Neural progenitor cell (in vitro differentiated cells): ENCODE results near the gene GNAI1. TPM values are rescaled to one million over a fixed set of nuclear protein-coding genes. Genes with fewer than 3 reads are reported as not detected.

ENCODE experiments used
- DNase-seq: peaks from one replicate; pipeline ENCODE4 v3.0.0-alpha.2; 2016; ENCODE audit warnings: low spot score
- H2AFZ ChIP-seq: fragments of 200-600 bp; sonication (generic); replicated peaks from 2 replicates; pipeline ENCODE4 v1.6.1; 2016; ENCODE audit warnings: antibody characterized with exemption
- H3F3A ChIP-seq: fragments of 200-600 bp; sonication (generic); 2 replicates; pipeline ENCODE4 v1.6.1; 2016; ENCODE audit warnings: antibody characterized with exemption, low read depth
- H3K27ac ChIP-seq: fragments of 200-600 bp; sonication (generic); 2 replicates; pipeline ENCODE4 v1.5.1; 2016; ENCODE audit warnings: mild to moderate bottlenecking
- H3K27me3 ChIP-seq: fragments of 200-600 bp; sonication (generic); 2 replicates; pipeline ENCODE4 v1.6.1; 2016; ENCODE audit warnings: mild to moderate bottlenecking, moderate library complexity
- H3K36me3 ChIP-seq: fragments of 200-600 bp; sonication (generic); 2 replicates; pipeline ENCODE4 v1.5.1; 2016
- H3K4me1 ChIP-seq: fragments of 200-600 bp; sonication (generic); 2 replicates; pipeline ENCODE4 v1.6.1; 2016; ENCODE audit warnings: mixed run types
- H3K4me2 ChIP-seq: fragments of 200-600 bp; sonication (generic); 2 replicates; pipeline ENCODE4 v1.6.1; 2016
- H3K4me3 ChIP-seq: fragments of 200-600 bp; sonication (generic); 2 replicates; pipeline ENCODE4 v1.5.1; 2016
- H3K79me2 ChIP-seq: fragments of 200-600 bp; sonication (generic); 2 replicates; pipeline ENCODE4 v1.6.1; 2016; ENCODE audit warnings: low read depth
- H3K9ac ChIP-seq: fragments of 200-600 bp; sonication (generic); 2 replicates; pipeline ENCODE4 v1.6.1; 2016
- H3K9me3 ChIP-seq: fragments of 200-600 bp; sonication (generic); 2 replicates; pipeline ENCODE4 v1.5.1; 2016; ENCODE audit warnings: low read depth
- H4K20me1 ChIP-seq: fragments of 200-600 bp; sonication (generic); 2 replicates; pipeline ENCODE4 v1.6.1; 2016; ENCODE audit warnings: low read depth
- H3K27ac Mint-ChIP-seq: 3 replicates; pipeline ENCODE4 v1.8.0; 2021; ENCODE audit warnings: mixed read lengths
- H3K27me3 Mint-ChIP-seq: 2 replicates; pipeline ENCODE4 v1.8.0; 2022; ENCODE audit warnings: low read depth, mild to moderate bottlenecking, inconsistent platforms, moderate library complexity, mixed read lengths; ENCODE audit not compliant: insufficient read depth
- H3K36me3 Mint-ChIP-seq: 3 replicates; pipeline ENCODE4 v1.8.0; 2021; ENCODE audit warnings: mixed read lengths
- H3K4me1 Mint-ChIP-seq: 3 replicates; pipeline ENCODE4 v1.8.0; 2021; ENCODE audit warnings: mixed read lengths
- H3K4me3 Mint-ChIP-seq: 3 replicates; pipeline ENCODE4 v1.8.0; 2021; ENCODE audit warnings: mild to moderate bottlenecking, moderate library complexity, mixed read lengths
- H3K9me3 Mint-ChIP-seq: 3 replicates; pipeline ENCODE4 v1.8.0; 2020; ENCODE audit warnings: mixed read lengths
- CTCF ChIP-seq: fragments of 200-600 bp; sonication (generic); IDR thresholded peaks from 2 replicates; pipeline ENCODE4 v1.5.1; 2017; ENCODE audit warnings: antibody characterized with exemption, mild to moderate bottlenecking
- EZH2 ChIP-seq: fragments of 200-600 bp; sonication (generic); IDR thresholded peaks from 2 replicates; pipeline ENCODE4 v1.6.1; 2017; ENCODE audit warnings: antibody characterized with exemption, mild to moderate bottlenecking, moderate library complexity
- EZH2phosphoT487 ChIP-seq: fragments of 200-600 bp; sonication (generic); IDR thresholded peaks from 2 replicates; pipeline ENCODE4 v1.6.1; 2017; ENCODE audit warnings: antibody characterized with exemption
- total RNA-seq: library from RNA; depleted of rRNA; stranded (reverse); fragments of >200 nt; gene quantifications from 2 replicates; pipeline ENCODE4 v1.2.3, GENCODE V29; 2015; ENCODE audit warnings: low replicate concordance

The GNAI1 gene
- total RNA-seq, 1 donor from 2014 or later: 91.3 TPM

DNA sequence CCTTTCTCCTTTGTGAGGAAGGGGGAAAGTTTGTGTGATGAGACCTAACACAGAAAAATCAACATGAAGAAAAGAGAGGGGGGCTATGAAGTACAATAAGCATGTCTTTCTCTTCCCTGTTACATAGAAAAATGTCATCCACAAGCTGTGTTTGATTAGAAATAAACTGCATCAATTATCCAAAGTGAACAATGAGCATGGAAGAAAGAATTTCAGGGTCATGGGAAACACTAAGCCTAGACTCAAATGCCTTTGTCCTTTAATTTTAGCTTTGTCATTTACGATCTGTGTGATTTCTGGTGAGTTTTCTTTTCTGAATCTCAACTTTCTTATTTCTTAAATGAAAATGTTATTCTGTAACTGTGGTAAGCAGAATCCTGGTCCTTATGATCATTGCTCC, 121.0 kb downstream of the GNAI1 start:
- Histone ChIP-seq H3K4me2 (no peak overlapping the region), H2AFZ (no peak overlapping the region), H3K9ac (no peak overlapping the region), H3K9me3 (no peaks in the 10 kb centered on the region), H3K79me2 (no peaks in the 10 kb centered on the region), H4K20me1 (no peaks in the 10 kb centered on the region), H3K4me3 (no peak overlapping the region), H3K4me1 (no peaks in the 10 kb centered on the region), H3K27me3 (no peaks in the 10 kb centered on the region), H3K27ac (no peak overlapping the region), H3F3A (no peaks in the 10 kb centered on the region), H3K36me3 (no peaks in the 10 kb centered on the region)
- no peak overlapping the region for H3K4me3 Mint-ChIP-seq
- peaks cover 11% of the 10 kb centered on the region for H3K4me1 Mint-ChIP-seq
- no peaks in the 10 kb centered on the region for H3K27me3 Mint-ChIP-seq
- no peaks in the 10 kb centered on the region for H3K9me3 Mint-ChIP-seq
- H3K36me3 Mint-ChIP-seq: no peaks in the 10 kb centered on the region
- no peak for DNase-seq
- TF ChIP-seq EZH2phosphoT487 (no peak), CTCF (no peak), EZH2 (no peak)
- no peak overlapping the region for H3K27ac Mint-ChIP-seq

DNA sequence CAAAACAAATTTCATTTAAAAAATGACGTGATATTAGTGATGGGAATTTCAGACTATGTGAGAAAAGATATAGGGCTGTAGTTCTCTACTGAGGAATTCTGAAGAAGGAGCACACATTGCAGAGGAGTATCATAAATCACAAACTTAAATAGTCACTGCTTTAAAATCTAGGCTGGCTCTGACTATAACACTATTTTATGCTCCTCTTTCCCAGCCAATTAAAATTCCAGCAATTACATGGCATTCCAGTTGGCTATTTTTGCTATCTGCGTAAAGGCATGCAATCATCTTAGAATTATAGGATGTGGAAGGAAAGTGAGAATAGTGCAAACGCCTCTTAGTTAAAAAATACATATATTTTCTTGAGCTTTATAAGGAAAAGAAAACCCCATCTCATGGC, 123.1 kb downstream of the GNAI1 start:
- Mint-ChIP-seq H3K4me3 (no peak overlapping the region), H3K9me3 (no peaks in the 10 kb centered on the region), H3K36me3 (no peaks in the 10 kb centered on the region), H3K27me3 (no peaks in the 10 kb centered on the region), H3K4me1 (peaks cover 11% of the 10 kb centered on the region), H3K27ac (no peak overlapping the region)
- Histone ChIP-seq H2AFZ (no peak overlapping the region), H4K20me1 (no peaks in the 10 kb centered on the region), H3K4me2 (no peak overlapping the region), H3K36me3 (no peaks in the 10 kb centered on the region), H3K79me2 (no peaks in the 10 kb centered on the region), H3K4me3 (no peak overlapping the region), H3K27me3 (no peaks in the 10 kb centered on the region), H3K27ac (no peak overlapping the region), H3K9me3 (no peaks in the 10 kb centered on the region), H3F3A (no peaks in the 10 kb centered on the region), H3K9ac (no peak overlapping the region), H3K4me1 (no peaks in the 10 kb centered on the region)
- DNase-seq: no peak
- TF ChIP-seq EZH2 (no peak), EZH2phosphoT487 (no peak), CTCF (no peak)

GRCh38 chr7:80260606-80261005, 126.0 kb downstream of the GNAI1 start:
- Histone ChIP-seq H3K79me2 (no peaks in the 10 kb centered on the region), H3K4me2 (no peak overlapping the region), H4K20me1 (no peaks in the 10 kb centered on the region), H2AFZ (no peak overlapping the region), H3K4me1 (peaks cover 3% of the 10 kb centered on the region), H3K27ac (no peak overlapping the region), H3K27me3 (no peaks in the 10 kb centered on the region), H3F3A (no peaks in the 10 kb centered on the region), H3K36me3 (no peaks in the 10 kb centered on the region), H3K4me3 (no peak overlapping the region), H3K9ac (no peak overlapping the region), H3K9me3 (no peaks in the 10 kb centered on the region)
- Mint-ChIP-seq H3K4me3 (no peak overlapping the region), H3K36me3 (no peaks in the 10 kb centered on the region), H3K27me3 (no peaks in the 10 kb centered on the region), H3K27ac (no peak overlapping the region), H3K4me1 (peaks cover 8% of the 10 kb centered on the region), H3K9me3 (no peaks in the 10 kb centered on the region)
- no peak for TF ChIP-seq EZH2
- no peak for TF ChIP-seq CTCF
- TF ChIP-seq EZH2phosphoT487: no peak
- DNase-seq: no peak

DNA sequence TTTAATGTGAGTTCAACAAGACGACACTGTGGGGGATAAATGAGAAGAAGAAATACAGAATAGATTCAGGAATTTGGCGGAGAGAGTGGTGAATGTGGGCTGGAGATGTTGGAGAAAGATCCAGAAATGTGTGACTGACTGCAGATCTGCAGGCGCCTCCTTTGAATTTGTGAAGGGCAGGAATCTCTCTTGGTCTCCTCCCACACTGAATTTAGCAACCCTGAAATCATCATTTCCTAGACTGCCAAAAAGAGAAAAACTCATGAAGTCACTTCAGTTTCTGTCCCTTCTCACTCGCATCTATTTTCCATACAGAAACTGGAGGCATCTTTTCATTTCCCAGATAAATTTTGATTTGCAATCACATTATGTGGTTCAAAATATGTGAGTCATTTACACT, 128.7 kb downstream of the GNAI1 start:
- Histone ChIP-seq H3K9ac (no peak overlapping the region), H3K4me1 (peaks cover 3% of the 10 kb centered on the region), H3K36me3 (no peaks in the 10 kb centered on the region), H4K20me1 (no peaks in the 10 kb centered on the region), H3K27ac (no peak overlapping the region), H3K27me3 (no peaks in the 10 kb centered on the region), H3F3A (no peaks in the 10 kb centered on the region), H3K79me2 (no peaks in the 10 kb centered on the region), H3K4me3 (no peak overlapping the region), H3K4me2 (no peak overlapping the region), H3K9me3 (no peaks in the 10 kb centered on the region), H2AFZ (peak overlapping the region; percentile 30)
- no peaks in the 10 kb centered on the region for H3K36me3 Mint-ChIP-seq
- no peak overlapping the region for H3K4me3 Mint-ChIP-seq
- TF ChIP-seq CTCF (no peak), EZH2 (no peak), EZH2phosphoT487 (no peak)
- DNase-seq: no peak
- no peaks in the 10 kb centered on the region for H3K27me3 Mint-ChIP-seq
- no peaks in the 10 kb centered on the region for H3K9me3 Mint-ChIP-seq
- peaks cover 4% of the 10 kb centered on the region for H3K4me1 Mint-ChIP-seq
- H3K27ac Mint-ChIP-seq: no peak overlapping the region
